GM18909 (cell line): ENCODE measurements around the gene RALGDS.

ENCODE experiments used
- ATAC-seq: cut with Tn5 transposase; IDR thresholded peaks from one replicate; pipeline ENCODE4 v1.9.1; 2021; ENCODE audit warnings: mild to moderate bottlenecking; ENCODE audit not compliant: unreplicated experiment, poor library complexity

Gene RALGDS

DNA sequence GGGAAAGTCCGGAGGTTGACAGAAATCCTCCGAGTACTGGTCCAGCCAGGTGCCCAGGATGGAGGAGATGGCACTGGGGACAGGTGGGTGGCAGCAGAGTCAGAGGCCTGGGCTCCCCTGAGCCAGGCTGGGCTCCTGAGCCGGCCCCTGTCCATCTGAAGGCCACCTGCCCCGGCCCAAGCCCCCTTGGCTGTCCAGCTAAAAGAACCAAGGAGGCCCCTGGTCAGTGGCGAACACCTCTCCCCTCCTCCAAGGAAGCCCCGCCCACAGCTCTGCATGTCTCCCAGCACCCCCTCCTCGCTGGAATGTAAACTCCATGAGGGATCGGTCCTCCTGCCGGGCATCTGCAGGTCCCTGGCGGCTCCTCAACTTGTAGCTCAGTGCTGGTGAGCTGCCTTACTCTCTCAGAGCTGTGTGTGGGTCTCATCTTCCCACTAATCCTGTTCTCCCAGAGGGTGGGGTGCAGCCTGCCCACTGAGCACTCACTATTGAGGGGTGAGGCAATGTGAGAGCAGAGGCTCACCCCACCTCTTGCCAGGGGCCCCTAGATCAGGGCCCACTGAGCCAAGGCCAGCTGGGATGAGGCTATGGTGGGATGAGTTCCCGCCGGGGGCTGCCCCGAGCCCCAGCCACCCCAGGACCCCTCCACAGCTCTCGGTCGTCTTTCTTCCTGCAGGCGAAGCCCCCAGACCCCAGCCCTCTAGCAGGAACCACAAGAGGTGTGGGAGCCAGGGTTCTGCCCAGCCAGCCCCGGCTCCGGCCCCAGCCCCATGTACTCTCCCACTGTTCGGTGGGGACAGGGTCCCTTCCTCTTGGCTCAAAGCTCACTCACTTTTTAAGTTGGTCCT is 12.0 kb downstream of the RALGDS start:
- ATAC-seq, result no peak

DNA sequence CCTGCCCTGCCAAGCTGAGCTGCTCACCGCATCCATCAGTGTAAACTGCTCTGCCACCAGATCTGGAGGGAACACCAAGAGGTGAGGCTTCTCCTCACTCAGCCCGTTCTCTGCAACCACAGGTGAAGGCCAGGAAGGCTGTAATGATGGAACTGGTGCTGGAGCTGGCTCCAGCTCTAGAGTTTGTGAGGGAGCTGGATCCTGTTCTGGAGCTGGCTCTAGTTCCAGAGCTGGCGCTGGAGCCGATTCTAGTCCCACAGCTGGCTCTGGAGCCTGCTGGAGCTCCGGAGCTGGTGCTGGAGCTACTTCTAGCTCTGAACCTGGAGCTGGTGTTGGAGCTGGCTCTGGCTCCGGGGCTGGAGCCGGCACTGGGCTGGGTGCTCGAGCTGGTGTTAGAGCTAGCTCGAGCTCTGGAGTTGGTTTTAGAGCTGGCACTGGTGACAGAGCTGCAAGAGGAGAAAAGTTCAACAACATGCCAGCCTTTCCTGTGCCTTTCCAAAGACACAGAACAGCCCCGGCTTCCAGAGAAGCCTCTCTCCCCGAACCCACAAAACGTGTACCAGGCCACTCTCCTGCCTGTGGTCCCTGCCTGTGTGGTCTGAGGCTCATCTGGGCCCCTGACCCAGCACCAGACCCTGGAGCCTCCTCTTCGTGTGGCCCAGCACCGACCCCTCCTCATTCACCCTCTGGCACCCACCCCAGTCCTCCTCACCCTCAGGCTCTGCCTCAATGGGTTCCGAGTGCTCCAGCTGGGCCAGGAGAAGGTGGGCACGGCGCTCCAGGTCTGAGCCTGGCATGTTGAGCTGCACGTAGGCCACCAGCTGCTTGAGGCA is 12.9 kb downstream of the RALGDS start:
- ATAC-seq, result no peak

DNA sequence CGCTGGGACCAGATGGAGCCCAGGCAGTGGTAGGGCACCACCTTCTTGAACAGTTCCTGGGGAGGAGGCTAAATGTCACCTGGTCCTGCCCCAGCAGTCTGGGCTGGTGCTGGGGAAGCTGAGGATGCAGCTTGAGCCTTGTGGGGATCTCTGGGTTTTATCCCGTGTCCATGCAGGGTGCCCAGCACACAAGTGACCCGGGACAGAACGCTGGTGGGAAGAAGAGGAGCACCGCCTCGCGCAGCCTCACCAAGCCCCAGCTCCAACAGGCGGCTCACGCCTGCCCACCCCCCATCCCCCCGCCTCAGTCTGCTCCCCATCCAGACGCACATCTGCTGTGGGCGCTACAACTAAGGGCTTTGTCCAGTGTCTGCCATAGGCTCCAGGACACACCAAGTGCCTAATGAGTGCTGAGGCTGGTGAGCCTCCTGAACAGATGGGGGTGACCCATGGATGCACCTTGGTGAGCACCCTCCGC is 13.8 kb downstream of the RALGDS start:
- no peak for ATAC-seq

DNA sequence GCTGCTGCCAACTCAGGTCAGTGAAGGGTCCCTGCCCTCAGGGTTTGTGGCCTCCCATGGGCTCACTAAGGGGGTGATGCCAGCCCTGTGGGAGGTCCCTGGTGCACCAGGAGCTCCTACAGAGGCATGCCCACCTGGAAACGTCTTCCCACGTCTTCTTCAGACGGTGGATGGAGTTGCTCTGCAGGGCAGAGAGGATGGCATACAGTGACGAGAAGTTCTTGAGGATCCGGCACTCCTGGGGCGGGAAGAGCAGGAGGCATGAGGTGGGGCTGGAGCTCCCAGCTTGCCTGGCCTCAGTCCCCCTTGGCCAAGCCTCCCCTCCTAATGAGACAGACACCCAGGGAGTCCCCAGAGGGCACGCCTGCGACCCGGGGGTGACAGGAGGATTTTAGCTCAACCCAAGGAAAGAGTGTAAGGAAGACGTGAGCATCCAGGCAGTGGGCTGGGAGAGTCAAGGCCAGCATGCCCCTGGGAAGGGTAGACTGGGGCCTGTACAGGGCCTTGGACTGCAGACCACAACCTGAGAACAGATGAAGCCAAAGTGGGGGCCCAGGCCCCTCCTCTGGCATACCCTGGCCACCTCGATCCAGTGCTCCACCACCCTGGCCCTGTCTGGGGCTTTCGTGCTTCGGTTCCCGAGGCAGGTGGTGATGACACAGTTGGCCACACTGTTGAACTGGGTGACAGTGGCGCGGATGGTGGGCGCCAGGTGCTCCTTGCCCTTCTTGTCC is 14.4 kb downstream of the RALGDS start:
- ATAC-seq, result no peak

DNA sequence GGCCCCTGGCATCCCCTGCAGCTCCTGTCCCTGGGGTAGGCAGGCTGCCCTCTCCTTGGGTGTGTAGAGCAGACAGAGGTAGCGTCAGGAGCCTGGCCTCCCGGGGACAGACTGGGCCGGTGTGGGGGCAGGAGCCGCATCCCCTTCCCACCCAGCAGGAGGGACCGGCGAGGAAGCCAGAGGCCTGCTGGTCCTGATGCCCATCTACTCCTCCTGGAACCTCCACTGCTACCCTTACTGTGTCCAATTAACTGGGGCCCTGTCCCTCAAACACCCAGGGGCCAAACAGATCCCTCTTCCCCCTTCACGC is 15.6 kb downstream of the RALGDS start:
- ATAC-seq, result no peak

DNA sequence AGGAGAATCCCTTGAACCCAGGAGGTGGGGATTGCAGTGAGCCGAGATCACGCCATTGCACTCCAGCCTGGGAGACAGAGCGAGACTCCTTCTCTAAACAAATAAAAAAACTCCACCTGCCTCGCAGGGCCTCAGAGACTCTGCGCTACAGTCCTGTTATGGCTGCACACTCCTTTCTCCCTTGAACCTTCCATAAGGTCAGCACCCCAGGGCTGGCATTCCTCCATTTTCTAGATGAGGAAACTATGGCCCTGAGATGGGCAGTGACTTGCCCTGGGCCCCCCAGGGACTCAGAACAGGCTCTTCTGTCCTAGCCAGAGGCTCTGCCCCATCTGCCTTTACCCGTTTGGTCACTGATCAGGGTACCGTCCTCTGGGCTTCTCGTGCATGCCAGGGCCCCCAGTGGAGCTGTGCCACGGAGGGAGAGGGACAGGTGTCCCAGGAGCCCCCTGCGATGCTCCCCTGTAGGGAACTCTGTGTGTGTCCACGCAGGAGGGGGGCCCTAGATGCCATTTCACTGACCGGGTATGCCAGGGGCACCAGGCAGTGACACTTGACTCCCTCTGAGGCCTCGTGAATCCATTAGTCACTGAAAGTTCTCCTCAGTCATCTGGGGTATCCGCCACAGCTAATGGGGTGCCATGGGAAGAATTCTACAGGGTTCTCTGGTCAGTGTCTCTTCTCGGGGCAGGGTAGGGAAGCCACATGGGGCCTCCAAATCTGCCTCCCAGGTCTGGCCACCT is 16.2 kb downstream of the RALGDS start:
- no peak for ATAC-seq

DNA sequence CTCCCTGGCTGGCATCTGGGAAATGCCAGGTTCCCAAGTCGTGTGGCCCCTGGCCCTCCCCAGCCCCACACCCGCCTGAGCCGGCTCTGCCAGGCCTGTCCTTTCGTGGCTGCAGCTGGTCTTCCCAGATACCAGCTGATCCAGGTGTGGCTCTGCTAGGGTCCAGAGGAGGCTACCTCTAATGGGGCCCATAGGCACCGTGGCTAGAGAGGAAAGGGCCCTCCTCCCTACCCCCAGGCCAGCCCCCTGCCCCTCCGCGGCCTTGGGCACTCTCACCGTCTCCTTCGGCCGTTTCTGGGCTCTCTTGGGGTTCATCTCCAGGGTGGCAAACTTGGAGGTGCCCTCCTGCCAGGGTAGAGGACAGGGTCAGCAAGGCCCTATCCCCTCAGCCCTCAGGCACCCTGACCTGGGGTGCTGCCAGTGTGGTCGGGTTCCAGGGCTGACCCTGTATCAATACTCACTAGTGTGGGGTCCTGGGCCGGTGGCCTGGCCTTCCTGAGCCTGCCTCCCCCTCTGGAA is 17.0 kb downstream of the RALGDS start:
- no peak for ATAC-seq

DNA sequence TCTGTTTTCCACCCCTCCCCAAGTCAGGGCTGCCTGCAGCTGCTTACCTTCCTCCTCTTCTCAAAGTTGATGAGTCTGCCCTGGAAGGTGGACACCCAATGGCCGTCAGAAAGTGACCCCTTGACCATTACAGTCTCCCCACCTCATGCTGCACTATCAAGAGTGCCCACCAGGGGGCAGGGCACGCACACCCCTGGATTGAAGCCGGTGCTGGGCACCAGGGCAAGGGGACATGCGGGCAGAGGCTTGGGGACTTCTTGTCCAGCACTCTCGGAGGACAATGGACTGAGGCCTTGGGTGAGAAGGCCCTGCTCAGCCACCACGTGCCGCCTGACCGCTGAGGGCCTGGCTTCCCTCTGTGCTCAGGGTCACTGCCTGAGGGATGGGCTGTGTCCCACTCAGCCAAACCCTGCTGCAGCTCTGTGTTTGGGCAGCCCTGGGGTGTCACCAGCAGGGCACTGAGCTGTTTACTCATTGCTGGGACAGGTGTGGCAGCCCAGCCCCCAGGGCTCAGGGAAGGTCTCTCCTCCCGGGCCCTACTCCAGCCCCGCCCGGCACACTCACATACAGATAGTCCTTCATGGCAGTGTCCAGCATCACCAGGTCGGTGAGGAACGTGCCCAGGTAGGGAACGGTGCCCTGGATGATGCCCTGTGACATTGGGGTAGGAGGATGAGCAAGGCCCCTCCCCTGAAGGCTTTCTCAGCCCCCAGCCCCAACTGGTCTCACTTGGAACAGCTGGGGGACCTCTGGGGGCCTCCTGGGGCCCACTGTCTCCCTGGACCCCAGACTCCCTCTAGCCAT is 17.7 kb downstream of the RALGDS start:
- ATAC-seq, result no peak

DNA sequence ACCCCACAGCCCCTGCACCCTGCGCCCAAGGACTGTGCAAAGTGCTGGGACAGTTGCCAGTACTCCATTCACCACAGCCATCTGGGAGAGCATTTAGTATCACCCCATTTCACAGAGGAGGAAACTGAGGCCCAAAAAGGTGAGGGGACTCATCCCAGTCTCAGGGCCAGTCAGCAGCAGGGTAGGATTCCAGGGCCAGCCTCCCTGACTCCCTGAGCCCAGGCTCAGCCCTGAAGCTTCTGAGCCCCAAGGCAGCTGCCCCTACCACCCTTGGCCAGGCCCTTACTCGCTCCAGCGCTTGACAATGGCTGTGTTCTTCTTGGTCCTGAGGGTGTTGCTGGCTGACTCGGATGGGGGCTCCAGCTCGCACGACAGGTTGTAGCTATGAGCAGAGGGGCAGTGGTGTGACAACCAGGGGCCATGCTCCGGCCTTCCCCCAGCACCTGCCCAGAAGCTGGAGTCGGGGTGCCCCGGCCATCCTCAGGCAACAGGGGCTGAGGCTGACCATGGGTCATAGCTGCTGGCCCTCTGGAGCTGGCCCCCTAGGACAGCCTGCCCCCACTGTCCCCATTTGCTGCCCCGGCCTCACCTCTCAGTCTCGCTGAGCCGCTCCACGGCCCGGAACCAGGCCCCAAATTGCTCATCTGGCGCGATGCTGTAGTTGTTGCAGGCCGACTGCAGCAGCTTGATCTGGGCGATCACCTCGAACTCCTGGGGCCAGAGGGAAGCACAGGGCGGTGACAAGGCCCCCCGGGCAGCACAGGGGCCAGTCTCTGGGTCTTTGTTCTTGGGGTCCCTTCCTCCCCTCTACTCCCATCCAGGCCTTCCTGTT is 18.6 kb downstream of the RALGDS start:
- no peak for ATAC-seq

DNA sequence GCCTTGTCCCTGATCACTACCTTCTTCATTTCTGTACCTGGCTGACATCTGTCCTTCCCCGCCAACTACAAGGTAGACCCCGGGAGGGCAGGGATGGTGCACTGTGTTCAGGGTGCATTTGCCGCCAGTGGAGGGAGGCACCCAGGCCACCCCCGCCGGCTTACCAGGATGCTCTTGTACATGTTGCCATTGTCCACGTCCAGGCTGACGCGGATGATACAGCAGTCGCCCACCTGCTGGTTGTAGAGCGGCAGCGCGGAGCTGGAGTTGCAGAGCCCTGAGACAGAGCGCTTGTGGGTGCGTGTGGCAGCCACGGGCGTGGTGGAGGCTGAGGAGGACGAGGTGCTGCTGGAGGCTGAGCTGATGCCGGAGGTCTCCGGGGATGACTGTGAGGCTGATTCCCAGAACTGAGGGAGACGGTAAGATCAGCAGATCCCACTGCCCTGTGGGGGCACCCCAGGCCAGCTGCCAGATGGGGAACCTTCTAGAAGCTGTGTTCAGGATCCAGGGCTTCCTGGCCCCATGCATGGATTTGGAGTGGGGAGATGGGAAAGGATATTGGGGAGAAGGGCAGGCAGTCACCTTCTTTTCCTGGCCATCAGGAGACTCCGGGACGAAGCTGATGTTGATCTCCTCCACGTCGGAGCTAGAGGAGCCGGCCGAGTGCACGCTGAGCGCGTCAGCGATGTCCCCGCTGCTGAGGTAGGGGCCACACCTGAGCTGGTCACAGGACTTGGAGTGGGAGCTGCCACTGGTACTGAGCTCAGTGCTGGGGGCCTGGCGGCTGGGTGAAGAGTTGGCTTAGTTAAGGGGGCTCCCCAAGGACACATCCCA is 19.5 kb downstream of the RALGDS start:
- no peak for ATAC-seq

DNA sequence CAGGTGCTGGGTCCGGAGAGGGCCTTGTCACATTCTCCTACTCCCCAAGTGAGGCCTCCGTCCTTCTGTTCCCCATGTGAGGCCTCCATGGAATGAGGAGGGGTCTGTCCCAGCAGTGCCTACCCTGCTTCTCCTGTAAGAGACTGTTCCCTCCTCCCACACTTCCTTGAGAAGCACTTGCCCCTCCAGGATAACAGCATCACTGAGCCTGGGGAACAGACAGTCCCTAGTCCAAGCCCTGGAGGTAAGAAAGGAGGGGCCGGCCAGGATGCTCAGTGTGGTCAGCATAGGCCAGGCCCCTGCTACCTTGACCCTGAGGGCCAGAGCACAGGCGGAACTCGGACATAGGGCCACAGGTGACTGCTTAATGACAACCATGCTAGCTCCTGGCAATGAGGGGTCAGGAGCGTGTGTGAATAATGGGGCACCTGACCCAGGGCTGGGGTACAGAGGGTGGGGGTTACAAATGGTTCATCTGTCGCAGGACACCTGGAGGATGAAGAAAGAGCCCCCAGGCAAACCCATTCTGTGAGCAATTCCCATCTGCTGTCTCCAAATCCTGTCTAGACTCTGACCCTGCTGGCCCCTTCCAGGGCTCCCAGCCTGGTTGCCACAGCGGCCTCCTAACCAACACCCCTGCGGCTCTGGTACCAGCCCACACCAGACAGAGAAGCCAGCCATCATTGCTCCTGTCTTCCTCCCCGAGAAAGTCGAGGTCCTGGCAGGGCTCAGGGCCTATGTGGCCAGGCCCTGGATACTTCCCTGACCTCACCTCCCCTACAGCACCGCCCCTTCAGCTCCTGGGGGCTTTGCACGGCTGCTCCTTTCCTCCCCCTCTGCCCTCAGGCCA is 20.3 kb downstream of the RALGDS start:
- ATAC-seq, result no peak

DNA sequence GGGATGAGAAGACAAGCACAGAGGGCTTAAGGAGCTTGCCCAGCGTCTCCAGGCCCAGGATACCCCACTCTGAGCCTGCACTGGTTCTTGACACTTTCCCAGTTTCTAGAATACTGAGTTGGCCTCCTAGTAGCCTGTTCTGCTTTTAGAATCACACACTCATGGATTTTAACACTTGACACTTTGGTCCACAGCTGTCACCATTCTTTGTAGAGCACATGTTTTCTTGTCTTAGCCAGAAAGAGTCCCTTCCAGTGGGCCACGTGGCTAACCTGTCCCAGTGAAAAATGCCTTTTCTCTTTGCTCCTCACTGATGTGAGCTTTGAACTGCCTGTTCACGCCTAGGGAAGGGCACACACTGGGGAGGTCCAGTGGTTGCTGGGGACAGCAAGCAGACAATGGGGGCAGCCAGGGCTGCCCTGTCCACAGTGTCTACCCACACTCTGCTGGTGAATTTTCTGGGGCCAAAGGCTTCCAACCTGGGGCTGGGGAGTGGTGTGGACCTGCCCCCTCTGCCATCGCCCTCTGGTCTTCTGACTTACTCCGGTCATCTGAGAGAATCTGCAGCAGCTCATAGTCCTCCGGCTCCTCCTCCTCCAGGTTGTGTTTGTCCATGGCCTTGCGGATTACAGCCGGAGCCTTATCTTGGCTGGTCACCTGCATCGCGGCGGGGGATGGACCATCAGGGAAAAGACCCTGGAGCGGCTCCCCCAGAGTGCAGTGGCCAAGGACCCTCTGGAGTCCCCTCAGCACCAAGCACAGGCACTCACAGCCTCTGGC is 21.1 kb downstream of the RALGDS start:
- ATAC-seq, result no peak

DNA sequence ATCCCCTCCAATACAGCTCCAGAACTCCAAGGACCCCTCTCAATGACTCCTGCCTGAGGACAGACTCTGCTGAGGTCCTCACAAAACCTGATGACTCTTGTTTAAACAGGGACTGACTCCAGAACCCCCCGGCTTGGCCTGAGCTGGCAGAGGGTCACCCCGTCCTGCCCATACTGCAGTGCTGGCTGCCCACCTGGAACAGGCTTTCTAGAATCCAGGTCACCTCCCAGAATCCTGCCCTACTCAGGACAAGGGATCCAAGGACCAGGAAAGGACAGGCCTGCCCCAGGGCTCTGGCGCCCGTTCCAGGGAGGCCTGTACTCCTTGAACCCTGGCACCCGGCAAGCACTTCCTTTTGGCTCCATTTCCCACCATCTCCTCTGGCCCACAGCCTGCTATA is 22.2 kb downstream of the RALGDS start:
- ATAC-seq, result no peak

DNA sequence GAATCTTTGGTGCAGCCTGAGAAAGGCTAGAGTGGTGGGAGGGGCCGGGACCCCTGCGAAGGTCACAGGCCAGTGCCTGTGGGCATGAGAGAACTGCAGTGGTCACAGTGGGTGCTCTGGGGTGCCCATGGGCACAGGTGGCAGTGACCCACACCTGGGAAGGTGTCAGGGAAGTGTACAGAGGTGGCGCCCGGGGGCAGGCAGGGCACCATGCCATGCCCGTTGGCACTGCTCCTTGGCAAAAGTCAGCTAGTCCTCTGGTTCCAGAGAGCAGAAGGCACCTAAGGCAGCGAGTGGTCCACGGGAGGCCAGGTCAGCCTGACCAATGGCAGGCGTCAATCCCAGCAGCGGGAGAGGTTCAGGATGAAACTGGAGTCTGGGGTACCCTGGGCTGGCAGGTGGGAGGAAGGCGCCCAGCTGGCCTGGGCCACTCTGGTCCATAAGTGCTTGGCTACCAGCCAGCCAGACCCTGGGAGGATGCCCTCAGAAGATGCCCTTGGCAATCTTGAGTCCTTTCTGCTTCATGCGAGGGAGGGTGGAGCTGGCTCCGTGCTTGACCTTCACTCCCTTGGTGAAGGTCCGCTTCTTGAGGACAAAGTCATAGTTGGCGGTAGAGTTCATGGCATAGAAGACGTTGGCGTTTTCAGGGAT is 22.8 kb downstream of the RALGDS start:
- ATAC-seq, result no peak

DNA sequence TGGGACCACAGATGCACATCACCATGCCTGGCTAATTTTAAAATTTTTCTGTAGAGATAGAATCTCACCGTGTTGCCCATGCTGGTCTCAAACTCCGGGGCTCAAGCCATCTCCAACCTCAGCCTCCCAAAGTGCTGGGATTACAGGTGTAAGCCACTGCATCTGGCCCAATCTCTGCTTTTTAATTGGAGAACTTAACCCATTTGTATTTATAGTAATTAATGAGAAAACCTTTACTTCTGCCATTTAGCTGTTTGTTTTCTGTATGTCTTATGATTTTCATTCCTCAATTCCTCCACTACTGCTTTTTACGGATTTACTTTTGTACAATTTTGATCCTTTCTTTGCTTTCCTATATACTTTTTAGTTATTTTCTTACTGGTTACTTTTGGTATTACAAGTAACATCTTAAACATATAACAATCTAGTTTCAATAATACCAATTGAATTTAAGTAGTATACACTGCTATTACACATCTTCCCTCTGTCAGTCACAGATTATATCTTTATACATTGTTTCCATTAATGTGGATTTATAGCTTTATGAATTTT is 26.1 kb downstream of the RALGDS start:
- ATAC-seq, result no peak
